ENCODE measurements around the gene DMRTC2. TPM values are rescaled to one million over a fixed set of nuclear protein-coding genes. Genes with fewer than 3 reads are reported as not detected.

The DMRTC2 gene
- total RNA-seq, 1 experiment from 2014 or later, result not detected

GRCh38 chr19:41802770-41803169 lies 42.1 kb upstream of the DMRTC2 start:
- no peaks in the 10 kb centered on the region for H3K4me1 ChIP-seq (ENCODE audit: control insufficient read depth in 1 of 2, insufficient read depth in 2 of 2, low read length in 2 of 2)
- no peak overlapping the region for H3K4me3 ChIP-seq (replicated peaks in 1 of 2; ENCODE audit: low read depth in 1 of 2, low read length in 2 of 2)
- RAD21 ChIA-PET (ENCODE audit: low non-redundant PET in 1 of 2, low total read pairs in 2 of 2, uncharacterized antibody in 2 of 2, unreplicated experiment in 2 of 2), result no interaction called here
- TF ChIP-seq CTCF (IDR thresholded peaks at IDR 0.05 in 2 of 3, conservative IDR thresholded peaks at IDR 0.05 in 1 of 3; ENCODE audit: borderline replicate concordance in 1 of 3, insufficient read depth in 1 of 3, low read depth in 2 of 3, low read length in 2 of 3), result no peak
- TF ChIP-seq POLR2AphosphoS5 (IDR thresholded peaks at IDR 0.05; ENCODE audit: low read depth, low read length), result no peak
- TF ChIP-seq ATF3 (IDR thresholded peaks at IDR 0.05), result no peak
- no peak for TF ChIP-seq ZNF274 (IDR thresholded peaks at IDR 0.05; ENCODE audit: low read depth, low read length)
- CTCF ChIA-PET, result interaction anchor here (1.9 to 4.9 kb wide), 2 partner anchors 8 to 10 kb away, joined by 5 to 24 read pairs; no protein-coding TSS in a partner anchor
- H4K20me1 ChIP-seq (ENCODE audit: insufficient read depth), result no peaks in the 10 kb centered on the region
- no peaks in the 10 kb centered on the region for H3K36me3 ChIP-seq (ENCODE audit: control insufficient read depth in 1 of 2, insufficient read depth in 2 of 2, low read length in 2 of 2)
- no peak for ATAC-seq
- H3K27me3 ChIP-seq (ENCODE audit: insufficient read depth, low read length), result peaks cover 5% of the 10 kb centered on the region
- DNase-seq (ENCODE audit: low read depth, low spot score), result no peak
- H3K79me2 ChIP-seq (ENCODE audit: insufficient read depth, low read length), result no peaks in the 10 kb centered on the region
- no peaks in the 10 kb centered on the region for H3K9me2 ChIP-seq (ENCODE audit: insufficient read depth)
- no peak overlapping the region for H3K4me2 ChIP-seq (ENCODE audit: low read length)
- BruUV-seq (replicated peaks), result no TSS peak
- no peaks in the 10 kb centered on the region for H3K9me3 ChIP-seq (ENCODE audit: control insufficient read depth in 1 of 2, insufficient read depth in 1 of 2, low read depth in 1 of 2, low read length in 2 of 2)
- no peak overlapping the region for H2AFZ ChIP-seq (ENCODE audit: low read depth, low read length, poor library complexity, severe bottlenecking)
- intact Hi-C loops (cut with micrococcal nuclease), result no loop called here
- H3K27ac ChIP-seq (ENCODE audit: low read depth, low read length), result no peak overlapping the region
- H3K9ac ChIP-seq (ENCODE audit: low read length), result no peak overlapping the region
- POLR2A ChIA-PET, result no interaction called here

- Histone ChIP-seq H3K4me1 (ENCODE audit: control insufficient read depth in 1 of 2, insufficient read depth in 2 of 2, low read length in 2 of 2) (no peaks in the 10 kb centered on the region), H4K20me1 (ENCODE audit: insufficient read depth) (no peaks in the 10 kb centered on the region), H3K79me2 (ENCODE audit: insufficient read depth, low read length) (no peaks in the 10 kb centered on the region), H3K27me3 (ENCODE audit: insufficient read depth, low read length) (peaks cover 5% of the 10 kb centered on the region), H2AFZ (ENCODE audit: low read depth, low read length, poor library complexity, severe bottlenecking) (no peak overlapping the region), H3K27ac (ENCODE audit: low read depth, low read length) (no peak overlapping the region), H3K9me2 (ENCODE audit: insufficient read depth) (no peaks in the 10 kb centered on the region), H3K4me2 (ENCODE audit: low read length) (no peak overlapping the region), H3K9me3 (ENCODE audit: control insufficient read depth in 1 of 2, insufficient read depth in 1 of 2, low read depth in 1 of 2, low read length in 2 of 2) (no peaks in the 10 kb centered on the region), H3K9ac (ENCODE audit: low read length) (no peak overlapping the region), H3K4me3 (replicated peaks in 1 of 2; ENCODE audit: low read depth in 1 of 2, low read length in 2 of 2) (no peak overlapping the region), H3K36me3 (ENCODE audit: control insufficient read depth in 1 of 2, insufficient read depth in 2 of 2, low read length in 2 of 2) (no peaks in the 10 kb centered on the region)
- no peak for DNase-seq (ENCODE audit: low read depth, low spot score)
- BruUV-seq (replicated peaks), result no TSS peak
- intact Hi-C loops (cut with micrococcal nuclease), result no loop called here
- RAD21 ChIA-PET (ENCODE audit: low non-redundant PET in 1 of 2, low total read pairs in 2 of 2, uncharacterized antibody in 2 of 2, unreplicated experiment in 2 of 2), result no interaction called here
- no peak for TF ChIP-seq SP1 (IDR thresholded peaks at IDR 0.05; ENCODE audit: low read depth)
- no peak for TF ChIP-seq SRF (IDR thresholded peaks at IDR 0.05; ENCODE audit: low read depth)
- no peak for TF ChIP-seq EZH2 (IDR thresholded peaks at IDR 0.05)
- POLR2A ChIA-PET, result no interaction called here
- no peak for ATAC-seq
- CTCF ChIA-PET, result interaction anchor here (1.9 to 4.9 kb wide), 2 partner anchors 10 to 12 kb away, joined by 5 to 24 read pairs; no protein-coding TSS in a partner anchor
Observed at GRCh38 chr19:41804336-41804735, 40.5 kb upstream of the DMRTC2 start.

All from HCT116 (cell line).